OCI-LY7 (cell line): ENCODE data around the gene PDK2. TPM values are rescaled to one million over a fixed set of nuclear protein-coding genes. Genes with fewer than 3 reads are reported as not detected.

ENCODE experiments used
- BruUV-seq: library from RNA; stranded (reverse); fragments of 400-500 nt; replicated peaks from 2 replicates; lab custom pipeline; 2021; lab: Mats Ljungman, UMichigan
- CTCF ChIA-PET: fragments of 300-600 bp; sonication (Branson Sonifier 250); formaldehyde crosslinking; loops from one replicate; lab custom pipeline; 2022; ENCODE audit warnings: antibody characterized with exemption; ENCODE audit not compliant: unreplicated experiment; lab: Charles Lee
- POLR2A ChIA-PET: fragments of 300-600 bp; sonication (Branson Sonifier 250); formaldehyde crosslinking; loops from one replicate; lab custom pipeline; 2022; ENCODE audit warnings: antibody characterized with exemption; lab: Charles Lee
- DNase-seq: peaks from one replicate; pipeline ENCODE4 v3.0.0-alpha.2; 2015; ENCODE audit warnings: low spot score
- H2AFZ ChIP-seq: fragments of 200-600 bp; sonication (generic), shearing (Covaris generic); 2 replicates; pipeline ENCODE4 v1.6.1; 2014; ENCODE audit warnings: mild to moderate bottlenecking, antibody characterized with exemption, low read length, moderate library complexity
- H3K27ac ChIP-seq: fragments of 200-600 bp; sonication (generic); 2 replicates; pipeline ENCODE4 v1.5.1; 2014; ENCODE audit warnings: mixed run types, low read depth, mild to moderate bottlenecking, moderate library complexity, low read length, inconsistent platforms; ENCODE audit not compliant: poor library complexity, severe bottlenecking
- H3K36me3 ChIP-seq: fragments of 200-600 bp; sonication (generic); 2 replicates; pipeline ENCODE4 v1.6.1; 2014; ENCODE audit warnings: mild to moderate bottlenecking, antibody characterized with exemption, low read length, moderate library complexity, mixed read lengths; ENCODE audit not compliant: insufficient read depth
- H3K4me1 ChIP-seq: fragments of 200-600 bp; sonication (generic); 2 replicates; pipeline ENCODE4 v1.5.1; 2014; ENCODE audit warnings: mild to moderate bottlenecking, low read length; ENCODE audit not compliant: insufficient read depth, poor library complexity, severe bottlenecking
- H3K4me2 ChIP-seq: fragments of 200-600 bp; sonication (generic); 2 replicates; pipeline ENCODE4 v1.6.1; 2014; ENCODE audit warnings: mild to moderate bottlenecking, low read length
- H3K4me3 ChIP-seq: fragments of 200-600 bp; sonication (generic); 2 replicates; pipeline ENCODE4 v1.5.1; 2014; ENCODE audit warnings: mild to moderate bottlenecking, low read depth, low read length; ENCODE audit not compliant: poor library complexity, severe bottlenecking
- H3K79me2 ChIP-seq: fragments of 200-600 bp; sonication (generic); 2 replicates; pipeline ENCODE4 v1.6.1; 2016; ENCODE audit warnings: low read depth, mild to moderate bottlenecking, low read length, moderate library complexity, mixed read lengths; ENCODE audit not compliant: insufficient read depth
- H3K9me2 ChIP-seq: fragments of 200-600 bp; sonication (generic); 2 replicates; pipeline ENCODE4 v1.6.1; 2016; ENCODE audit warnings: mild to moderate bottlenecking, low read length, mixed read lengths; ENCODE audit not compliant: insufficient read depth
- H3K9me3 ChIP-seq: fragments of 200-600 bp; sonication (generic); 2 replicates; pipeline ENCODE4 v1.6.1; 2014; ENCODE audit warnings: mild to moderate bottlenecking, mixed run types, low read length, mixed read lengths
- H4K20me1 ChIP-seq: fragments of 200-600 bp; sonication (generic); 2 replicates; pipeline ENCODE4 v1.6.1; 2014; ENCODE audit warnings: mild to moderate bottlenecking, antibody characterized with exemption, low read length, moderate library complexity, mixed read lengths; ENCODE audit not compliant: insufficient read depth
- CTCF ChIP-seq: fragments of 200-600 bp; sonication (generic); conservative IDR thresholded peaks from 2 replicates; pipeline ENCODE4 v1.5.1; 2014; ENCODE audit warnings: mild to moderate bottlenecking, antibody characterized with exemption, low read length, moderate library complexity, mixed read lengths
- EZH2phosphoT487 ChIP-seq: fragments of 200-600 bp; sonication (generic); IDR thresholded peaks from 2 replicates; pipeline ENCODE4 v1.6.1; 2018; ENCODE audit warnings: low read depth, borderline replicate concordance, mild to moderate bottlenecking, mixed run types, antibody characterized with exemption, low read length, moderate library complexity, mixed read lengths
- intact Hi-C: fragments of 100-400 bp; cut with micrococcal nuclease; formaldehyde crosslinking; loops from one replicate; pipeline ENCODE4 v1.10.0; 2022; ENCODE audit not compliant: unreplicated experiment
- total RNA-seq, 2 experiments: library from RNA; depleted of rRNA in 1 of 2; stranded (reverse); fragments of >200 nt in 1 of 2; shearing (Covaris generic) in 1 of 2; gene quantifications; 2 replicates each; pipeline ENCODE4 v1.2.3, GENCODE V29; 2014 to 2022

Gene PDK2
- total RNA-seq, 2 experiments from 2014 or later: 21.8 to 27.7 TPM

GRCh38 chr17:50139950-50140885 lies 45.1 kb downstream of the PDK2 start:
- Histone ChIP-seq H3K4me1 (peaks cover 24% of the 10 kb centered on the region), H3K27ac (no peak overlapping the region), H3K9me2 (no peaks in the 10 kb centered on the region), H3K4me3 (no peak overlapping the region), H3K36me3 (peaks cover 99% of the 10 kb centered on the region), H4K20me1 (no peaks in the 10 kb centered on the region), H2AFZ (no peak overlapping the region), H3K4me2 (no peak overlapping the region), H3K9me3 (no peaks in the 10 kb centered on the region), H3K79me2 (peaks cover 3% of the 10 kb centered on the region; the same call in 1 of the 2 replicates)
- POLR2A ChIA-PET: no interaction called here
- CTCF ChIA-PET: no interaction called here
- DNase-seq: peak; percentile 63
- intact Hi-C loops: loop anchor here (1.0 kb wide), 1 partner anchor 21 kb away; no protein-coding TSS in a partner anchor
- BruUV-seq: no TSS peak
- TF ChIP-seq EZH2phosphoT487: no peak
- TF ChIP-seq CTCF: peak; percentile 87

- Histone ChIP-seq H3K79me2 (peaks cover 13% of the 10 kb centered on the region), H3K4me2 (no peak overlapping the region), H3K9me3 (no peaks in the 10 kb centered on the region), H3K27ac (no peak overlapping the region), H2AFZ (no peak overlapping the region), H3K4me1 (peaks cover 34% of the 10 kb centered on the region), H3K36me3 (peaks cover 99% of the 10 kb centered on the region), H3K9me2 (no peaks in the 10 kb centered on the region), H4K20me1 (peaks cover 4% of the 10 kb centered on the region; the same call in 1 of the 2 replicates), H3K4me3 (no peak overlapping the region)
- DNase-seq: no peak
- intact Hi-C loops: no loop called here
- POLR2A ChIA-PET: interaction anchor here (0.6 to 0.7 kb wide), 2 partner anchors 26 to 48 kb away, joined by 3 read pairs; no protein-coding TSS in a partner anchor
- TF ChIP-seq CTCF (no peak), EZH2phosphoT487 (no peak)
- BruUV-seq: no TSS peak
- CTCF ChIA-PET: no interaction called here
Observed at GRCh38 chr17:50141026-50141744, 46.0 kb downstream of the PDK2 start.
